Ascending aorta (tissue), 2 donors: ENCODE data around the gene CCDC6. TPM values are rescaled to one million over a fixed set of nuclear protein-coding genes. Genes with fewer than 3 reads are reported as not detected.
A peak's percentile ranks its signal among the peaks of the same experiment; 100 is the strongest.

Source experiments
- DNase-seq, 2 donors: peaks; one replicate each; pipeline ENCODE4 v3.0.0-alpha.2; 2019; ENCODE audit warnings: low spot score in 2 of 2
- H3K27ac ChIP-seq, 2 donors: fragments of 200-600 bp; sonication (generic); one replicate each; pipeline ENCODE4 v1.5.1; 2016 to 2017; ENCODE audit warnings: mild to moderate bottlenecking in 1 of 2
- H3K27me3 ChIP-seq: fragments of 200-600 bp; sonication (generic); one replicate; pipeline ENCODE4 v1.5.1; 2017
- H3K36me3 ChIP-seq, 2 donors: fragments of 200-600 bp; sonication (generic); one replicate each; pipeline ENCODE4 v1.5.1; 2016
- H3K4me1 ChIP-seq, 2 donors: fragments of 200-600 bp; sonication (generic); one replicate each; pipeline ENCODE4 v1.5.1; 2016 to 2017; ENCODE audit warnings: mild to moderate bottlenecking in 1 of 2
- H3K4me3 ChIP-seq, 2 donors: fragments of 200-600 bp; sonication (generic); one replicate each; pipeline ENCODE4 v1.5.1; 2016 to 2017; ENCODE audit warnings: mild to moderate bottlenecking in 1 of 2
- H3K9me3 ChIP-seq, 2 donors: fragments of 200-600 bp; sonication (generic); one replicate each; pipeline ENCODE4 v1.5.1; 2016
- intact Hi-C: fragments of 100-400 bp; cut with DNase I; formaldehyde crosslinking; loops from one replicate; pipeline ENCODE4 v1.15.1; 2023
- total RNA-seq: library from RNA; depleted of rRNA; stranded (reverse); fragments of >200 nt; gene quantifications from one replicate; pipeline ENCODE4 v1.1.0, GENCODE V29; 2016
- TF ChIP-seq, protein P1 (sequence below), 3 experiments: fragments of 200-600 bp in 2 of 3; fragments of 450-650 bp in 1 of 3; sonication (generic) in 2 of 3; IDR thresholded peaks; one replicate each; pipeline ENCODE4 v1.5.1; 2016 to 2019; ENCODE audit warnings: antibody characterized with exemption in 3 of 3, mild to moderate bottlenecking in 1 of 3, moderate library complexity in 1 of 3

The CCDC6 gene
- total RNA-seq, 1 donor from 2014 or later, result 21.1 TPM

DNA sequence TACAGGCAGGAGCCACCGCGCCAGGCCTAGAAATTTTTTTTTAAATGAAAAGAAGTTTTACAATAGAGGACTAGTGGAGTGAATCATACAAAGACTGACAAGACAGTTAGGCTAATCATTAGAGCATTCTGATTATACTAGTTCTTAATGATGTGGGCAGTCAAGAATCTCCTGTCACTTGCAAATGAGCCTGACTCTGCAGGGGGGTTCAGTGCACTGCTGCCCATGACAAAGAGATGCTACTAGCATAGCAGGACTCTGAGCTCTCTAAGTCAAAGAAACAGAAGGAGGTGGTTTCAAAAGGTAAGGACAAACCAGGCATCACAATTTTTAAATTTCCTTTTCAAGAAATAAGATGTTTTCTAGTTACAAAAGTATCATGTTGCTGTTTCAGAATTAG is 59.0 kb downstream of the CCDC6 start:
- H3K4me3 ChIP-seq, result no peak overlapping the region
- H3K9me3 ChIP-seq, result no peaks in the 10 kb centered on the region
- H3K4me1 ChIP-seq, result peaks cover 5 to 16% of the 10 kb centered on the region in 2 donors
- no peak overlapping the region for H3K27ac ChIP-seq
- TF ChIP-seq, protein P1, sequence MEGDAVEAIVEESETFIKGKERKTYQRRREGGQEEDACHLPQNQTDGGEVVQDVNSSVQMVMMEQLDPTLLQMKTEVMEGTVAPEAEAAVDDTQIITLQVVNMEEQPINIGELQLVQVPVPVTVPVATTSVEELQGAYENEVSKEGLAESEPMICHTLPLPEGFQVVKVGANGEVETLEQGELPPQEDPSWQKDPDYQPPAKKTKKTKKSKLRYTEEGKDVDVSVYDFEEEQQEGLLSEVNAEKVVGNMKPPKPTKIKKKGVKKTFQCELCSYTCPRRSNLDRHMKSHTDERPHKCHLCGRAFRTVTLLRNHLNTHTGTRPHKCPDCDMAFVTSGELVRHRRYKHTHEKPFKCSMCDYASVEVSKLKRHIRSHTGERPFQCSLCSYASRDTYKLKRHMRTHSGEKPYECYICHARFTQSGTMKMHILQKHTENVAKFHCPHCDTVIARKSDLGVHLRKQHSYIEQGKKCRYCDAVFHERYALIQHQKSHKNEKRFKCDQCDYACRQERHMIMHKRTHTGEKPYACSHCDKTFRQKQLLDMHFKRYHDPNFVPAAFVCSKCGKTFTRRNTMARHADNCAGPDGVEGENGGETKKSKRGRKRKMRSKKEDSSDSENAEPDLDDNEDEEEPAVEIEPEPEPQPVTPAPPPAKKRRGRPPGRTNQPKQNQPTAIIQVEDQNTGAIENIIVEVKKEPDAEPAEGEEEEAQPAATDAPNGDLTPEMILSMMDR (IDR thresholded peaks at IDR 0.05), result no peak
- intact Hi-C loops, result no loop called here
- no peaks in the 10 kb centered on the region for H3K27me3 ChIP-seq
- H3K36me3 ChIP-seq, result peaks cover 13 to 23% of the 10 kb centered on the region in 2 donors
- no peak for DNase-seq

DNA sequence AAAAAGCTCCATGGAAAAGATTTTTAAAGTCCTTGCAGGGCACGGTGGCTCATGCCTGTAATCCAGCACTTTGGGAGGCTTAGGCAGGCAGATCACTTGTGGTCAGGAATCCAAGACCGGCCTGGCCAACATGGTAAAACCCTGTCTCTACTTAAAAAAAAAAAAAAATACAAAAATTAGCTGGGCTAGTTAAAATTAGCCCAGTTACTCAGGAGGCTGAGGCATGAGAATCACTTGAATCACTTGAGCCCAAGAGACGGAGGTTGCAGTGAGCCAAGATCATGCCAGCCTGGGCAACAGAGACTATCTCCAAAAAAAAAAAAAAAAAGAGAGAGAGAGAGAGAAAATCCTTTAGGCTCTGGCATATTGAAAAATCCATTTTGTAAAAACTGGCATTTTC is 61.9 kb downstream of the CCDC6 start:
- Histone ChIP-seq H3K4me3 (no peak overlapping the region), H3K36me3 (peaks cover 16 to 21% of the 10 kb centered on the region in 2 donors), H3K4me1 (peaks cover 5 to 11% of the 10 kb centered on the region in 2 donors), H3K9me3 (no peaks in the 10 kb centered on the region), H3K27me3 (no peaks in the 10 kb centered on the region), H3K27ac (peak overlapping the region; percentile 63 to 79)
- TF ChIP-seq, protein P1 (IDR thresholded peaks at IDR 0.05), result no peak
- peak in 1 of 2 donors; percentile 72 for DNase-seq
- intact Hi-C loops, result loop anchor here (2.0 kb wide), 2 partner anchors 28 to 62 kb away; partner anchors contain the start of gene CCDC6

DNA sequence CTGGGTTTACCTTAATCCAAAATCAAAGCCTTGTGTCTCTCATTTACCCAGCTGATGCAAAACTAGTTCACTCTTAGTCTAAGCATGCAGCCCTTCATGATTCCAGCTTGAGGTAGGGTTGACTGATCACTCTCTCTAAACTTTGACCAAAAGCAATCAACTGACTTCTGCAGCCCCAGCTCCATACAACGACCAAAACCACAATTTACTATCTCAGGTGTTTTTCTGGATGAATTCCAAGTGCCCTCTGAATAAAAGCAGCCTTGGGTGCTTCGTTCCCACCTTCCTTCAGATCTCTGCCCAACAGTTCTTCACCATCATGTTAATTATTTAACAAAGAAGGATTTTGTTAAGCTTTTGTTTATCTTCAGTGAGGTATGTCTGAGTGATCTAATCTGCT is 62.6 kb downstream of the CCDC6 start:
- no peak for DNase-seq
- Histone ChIP-seq H3K4me1 (peaks cover 5 to 18% of the 10 kb centered on the region in 2 donors), H3K36me3 (peaks cover 14 to 15% of the 10 kb centered on the region in 2 donors), H3K9me3 (no peaks in the 10 kb centered on the region), H3K27ac (peak overlapping the region; percentile 61 to 79), H3K27me3 (no peaks in the 10 kb centered on the region), H3K4me3 (no peak overlapping the region)
- TF ChIP-seq, protein P1 (IDR thresholded peaks at IDR 0.05), result no peak
- intact Hi-C loops, result loop anchor here (2.0 kb wide), 2 partner anchors 29 to 63 kb away; partner anchors contain the start of gene CCDC6

DNA sequence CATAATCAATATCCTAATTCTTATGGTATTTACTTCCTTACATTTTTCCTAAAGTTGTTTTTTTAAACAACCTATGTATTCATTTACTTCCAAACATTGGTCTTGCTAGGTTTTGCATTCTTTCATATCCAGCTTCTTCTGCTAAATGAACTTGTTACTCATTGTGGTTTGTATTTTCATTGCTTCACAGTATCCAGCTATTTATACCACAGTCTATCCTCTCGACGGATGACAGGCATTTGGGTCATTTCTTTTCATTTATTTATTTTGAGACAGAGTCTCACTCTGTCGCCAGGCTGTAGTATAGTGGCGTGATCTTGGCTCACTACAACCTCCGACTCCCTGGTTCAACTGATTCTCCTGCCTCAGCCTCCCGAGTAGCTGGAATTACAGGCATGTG is 66.8 kb downstream of the CCDC6 start:
- Histone ChIP-seq H3K27me3 (no peaks in the 10 kb centered on the region), H3K9me3 (no peaks in the 10 kb centered on the region), H3K4me1 (peaks cover 11 to 27% of the 10 kb centered on the region in 2 donors), H3K27ac (peak overlapping the region; percentile 37 to 58), H3K36me3 (peaks cover 0 to 3% of the 10 kb centered on the region in 2 donors), H3K4me3 (no peak overlapping the region)
- TF ChIP-seq, protein P1 (IDR thresholded peaks at IDR 0.05), result no peak
- DNase-seq, result no peak
- intact Hi-C loops, result loop anchor here (10.0 kb wide), 2 partner anchors 205 to 455 kb away; no protein-coding TSS in a partner anchor

DNA sequence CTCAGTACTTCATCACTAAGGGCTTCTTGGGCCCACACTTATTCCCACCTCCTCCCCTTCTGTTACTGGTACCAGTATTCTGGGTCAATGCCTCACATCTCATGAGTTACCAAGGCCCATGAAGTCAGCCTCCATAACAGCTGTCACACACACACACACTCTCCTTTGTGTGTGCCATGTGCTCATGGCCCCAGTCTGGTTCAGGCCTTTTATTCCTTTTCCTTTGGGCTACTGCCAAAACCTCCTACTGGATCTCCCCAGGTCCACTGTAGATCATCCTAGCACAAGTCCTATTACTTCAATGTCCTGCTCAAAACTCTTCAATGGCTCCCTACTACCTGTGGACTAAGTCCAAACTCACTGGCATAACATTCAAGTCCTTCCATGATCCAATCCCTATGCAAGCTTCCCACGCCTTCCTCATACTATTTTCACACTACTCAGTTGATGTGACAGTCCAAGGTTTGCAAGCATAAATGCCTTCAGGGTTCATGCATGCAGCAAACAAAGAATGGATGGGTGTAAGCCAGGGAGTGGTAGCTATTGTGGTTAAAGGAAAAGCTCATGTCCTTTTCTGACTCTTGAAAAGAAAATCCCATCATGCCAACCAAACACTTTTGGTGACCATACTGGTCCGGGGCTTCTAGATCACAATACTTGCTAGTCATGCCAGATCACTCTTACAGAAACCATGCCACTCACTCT is 68.1 kb downstream of the CCDC6 start:
- Histone ChIP-seq H3K27me3 (no peaks in the 10 kb centered on the region), H3K9me3 (no peaks in the 10 kb centered on the region), H3K4me1 (peaks cover 8 to 20% of the 10 kb centered on the region in 2 donors), H3K36me3 (peaks cover 0 to 3% of the 10 kb centered on the region in 2 donors), H3K27ac (no peak overlapping the region), H3K4me3 (no peak overlapping the region)
- intact Hi-C loops, result loop anchor here (10.0 kb wide), 2 partner anchors 207 to 453 kb away; no protein-coding TSS in a partner anchor
- no peak for DNase-seq
- TF ChIP-seq, protein P1 (IDR thresholded peaks at IDR 0.05), result no peak
